GM12878 (cell line): ENCODE measurements around the gene PLSCR4.
"Not testable (repeated sequence)": the region's sequence is repeated elsewhere in the genome, so short reads cannot be mapped to it uniquely, and the experiment has no call there.

ENCODE experiments used
- EP300 ChIP-seq, 2 experiments: fragments of 150-350 bp in 1 of 2; IDR thresholded peaks; 2 replicates each; pipeline ENCODE4 v1.6.1; 2011 to 2012; ENCODE audit warnings: low read depth in 2 of 2, low read length in 2 of 2, borderline replicate concordance in 1 of 2, improper control_type of control experiment in 1 of 2, inconsistent platforms in 1 of 2; ENCODE audit not compliant: control insufficient read depth in 1 of 2
- EZH2 ChIP-seq: IDR thresholded peaks from 2 replicates; pipeline ENCODE4 v1.6.1; 2012; ENCODE audit warnings: low read depth, mild to moderate bottlenecking, control low read depth, inconsistent platforms, low read length, borderline replicate concordance; ENCODE audit not compliant: control insufficient read depth
- POLR2A ChIP-seq: IDR thresholded peaks from 2 replicates; pipeline ENCODE4 v1.6.1; 2011; ENCODE audit warnings: low read depth, mild to moderate bottlenecking, low read length
- SUPT20H ChIP-seq: IDR thresholded peaks from 2 replicates; pipeline ENCODE4 v1.6.1; 2011; ENCODE audit warnings: low read depth, mild to moderate bottlenecking, low read length, moderate library complexity, borderline replicate concordance; ENCODE audit not compliant: control insufficient read depth
- TF ChIP-seq, protein P1 (sequence below), 3 experiments: IDR thresholded peaks in 2 of 3; conservative IDR thresholded peaks in 1 of 3; 2 replicates each; pipeline ENCODE4 v1.5.1; 2011; ENCODE audit warnings: low read depth in 3 of 3, low read length in 3 of 3, mild to moderate bottlenecking in 3 of 3, control low read depth in 2 of 3, moderate library complexity in 2 of 3, inconsistent platforms in 1 of 3, mixed read lengths in 1 of 3; ENCODE audit not compliant: control insufficient read depth in 2 of 3, insufficient read depth in 1 of 3; ENCODE audit errors: extremely low read depth in 1 of 3

DNA sequence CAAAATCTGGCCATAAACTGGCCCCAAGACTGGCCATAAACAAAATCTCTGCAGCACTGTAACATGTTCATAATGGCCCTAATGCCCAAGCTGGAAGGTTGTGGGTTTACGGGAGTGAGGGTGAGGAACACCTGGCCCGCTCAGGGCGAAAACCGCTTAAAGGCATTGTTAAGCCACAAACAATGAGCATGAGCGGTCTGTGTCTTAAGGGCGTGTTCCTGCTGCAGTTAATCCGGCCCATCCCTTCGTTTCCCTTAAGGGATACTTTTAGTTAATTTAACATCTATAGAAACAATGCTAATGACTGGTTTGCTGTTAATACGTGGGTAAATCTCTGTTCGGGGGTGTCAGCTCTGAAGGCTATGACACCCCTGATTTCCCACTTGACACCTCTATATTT lies 1.5 kb upstream of the PLSCR4 start:
- TF ChIP-seq, protein P1, sequence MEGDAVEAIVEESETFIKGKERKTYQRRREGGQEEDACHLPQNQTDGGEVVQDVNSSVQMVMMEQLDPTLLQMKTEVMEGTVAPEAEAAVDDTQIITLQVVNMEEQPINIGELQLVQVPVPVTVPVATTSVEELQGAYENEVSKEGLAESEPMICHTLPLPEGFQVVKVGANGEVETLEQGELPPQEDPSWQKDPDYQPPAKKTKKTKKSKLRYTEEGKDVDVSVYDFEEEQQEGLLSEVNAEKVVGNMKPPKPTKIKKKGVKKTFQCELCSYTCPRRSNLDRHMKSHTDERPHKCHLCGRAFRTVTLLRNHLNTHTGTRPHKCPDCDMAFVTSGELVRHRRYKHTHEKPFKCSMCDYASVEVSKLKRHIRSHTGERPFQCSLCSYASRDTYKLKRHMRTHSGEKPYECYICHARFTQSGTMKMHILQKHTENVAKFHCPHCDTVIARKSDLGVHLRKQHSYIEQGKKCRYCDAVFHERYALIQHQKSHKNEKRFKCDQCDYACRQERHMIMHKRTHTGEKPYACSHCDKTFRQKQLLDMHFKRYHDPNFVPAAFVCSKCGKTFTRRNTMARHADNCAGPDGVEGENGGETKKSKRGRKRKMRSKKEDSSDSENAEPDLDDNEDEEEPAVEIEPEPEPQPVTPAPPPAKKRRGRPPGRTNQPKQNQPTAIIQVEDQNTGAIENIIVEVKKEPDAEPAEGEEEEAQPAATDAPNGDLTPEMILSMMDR (IDR thresholded peaks at IDR 0.05 in 2 of 3, conservative IDR thresholded peaks at IDR 0.05 in 1 of 3; ENCODE audit: control insufficient read depth in 2 of 3, extremely low read depth in 1 of 3, insufficient read depth in 1 of 3, low read depth in 3 of 3, low read length in 3 of 3): not testable (repeated sequence)
- TF ChIP-seq SUPT20H; POLR2A; EP300 (IDR thresholded peaks at IDR 0.05; ENCODE audit: borderline replicate concordance in 1 of 2, control insufficient read depth in 1 of 2, low read depth in 2 of 2, low read length in 2 of 2); EZH2: not testable (repeated sequence)
